Esophagus muscularis mucosa (tissue), 4 donors: ENCODE data around the gene CASS4. TPM values are rescaled to one million over a fixed set of nuclear protein-coding genes. Genes with fewer than 3 reads are reported as not detected.

ENCODE experiments used
- DNase-seq: peaks from one replicate; pipeline ENCODE4 v3.0.0-alpha.2; 2017; ENCODE audit errors: extremely low spot score
- H3K27ac ChIP-seq, 4 donors: fragments of 200-600 bp; sonication (generic); replicated peaks in 1 of 4; 1 replicate in 3 of 4; 2 replicates in 1 of 4; pipeline ENCODE4 v1.5.1; 2016 to 2019; ENCODE audit warnings: mild to moderate bottlenecking in 1 of 4
- H3K27me3 ChIP-seq, 4 donors: fragments of 200-600 bp; sonication (generic); one replicate each; pipeline versions ENCODE4 v1.5.1 to v1.6.0; 2016 to 2019
- H3K36me3 ChIP-seq, 4 donors: fragments of 200-600 bp; sonication (generic); one replicate each; pipeline ENCODE4 v1.5.1; 2016 to 2019
- H3K4me1 ChIP-seq, 4 donors: fragments of 200-600 bp; sonication (generic); one replicate each; pipeline ENCODE4 v1.5.1; 2016 to 2019
- H3K4me3 ChIP-seq, 4 donors: fragments of 200-600 bp; sonication (generic); 1 replicate in 2 of 4; 2 replicates in 2 of 4; pipeline ENCODE4 v1.5.1; 2016 to 2019; ENCODE audit warnings: mild to moderate bottlenecking in 4 of 4, moderate library complexity in 1 of 4
- H3K9me3 ChIP-seq, 4 donors: fragments of 200-600 bp; sonication (generic); 1 replicate in 3 of 4; 2 replicates in 1 of 4; pipeline ENCODE4 v1.5.1; 2016 to 2019
- CTCF ChIP-seq, 3 experiments: fragments of 200-600 bp in 2 of 3; fragments of 450-650 bp in 1 of 3; sonication (generic) in 2 of 3; IDR thresholded peaks; one replicate each; pipeline ENCODE4 v1.5.1; 2017 to 2019; ENCODE audit warnings: antibody characterized with exemption in 3 of 3, mild to moderate bottlenecking in 2 of 3, moderate library complexity in 1 of 3
- EP300 ChIP-seq: sonication (generic); formaldehyde crosslinking; IDR thresholded peaks from one replicate; pipeline ENCODE4 v1.6.1; 2017; ENCODE audit warnings: antibody characterized with exemption
- POLR2A ChIP-seq: fragments of 450-650 bp; IDR thresholded peaks from one replicate; pipeline ENCODE4 v1.6.1; 2017; ENCODE audit warnings: antibody characterized with exemption, moderate library complexity, mild to moderate bottlenecking, low read depth
- POLR2AphosphoS5 ChIP-seq, 2 donors: sonication (generic); formaldehyde crosslinking; IDR thresholded peaks; one replicate each; pipeline ENCODE4 v1.6.1; 2017; ENCODE audit warnings: antibody characterized with exemption in 2 of 2
- WGBS: methylation state at CpG from one replicate; pipeline ENCODE4 v1.1.5; 2018; 5-methylcytosine and 5-hydroxymethylcytosine counted together
- intact Hi-C: fragments of 100-400 bp; cut with DNase I; formaldehyde crosslinking; loops from one replicate; pipeline ENCODE4 v1.15.1; 2023
- total RNA-seq, 4 donors: library from RNA; depleted of rRNA; stranded (reverse); fragments of >200 nt; gene quantifications; one replicate each; pipeline versions ENCODE4 v1.1.0 to v1.2.1, GENCODE V29; 2016

CASS4 gene
- total RNA-seq, 4 donors from 2014 or later, result 3.1 to 8.1 (median 5.4) TPM

- Histone ChIP-seq H3K27ac (no peak overlapping the region), H3K9me3 (no peaks in the 10 kb centered on the region), H3K36me3 (peaks cover 7 to 13% (median 10%) of the 10 kb centered on the region in 4 donors), H3K27me3 (no peaks in the 10 kb centered on the region), H3K4me1 (peaks cover 24 to 38% (median 28%) of the 10 kb centered on the region in 4 donors), H3K4me3 (peak overlapping the region; percentile 74 to 95 (median 85))
- intact Hi-C loops, result no loop called here
- DNase-seq, result peak; percentile 14
- 22% methylated on average over 10 of the region's 10 CpGs for WGBS
- no peak for TF ChIP-seq CTCF (IDR thresholded peaks at IDR 0.05)
- TF ChIP-seq EP300, result no peak
- TF ChIP-seq POLR2A, result no peak
- no peak for TF ChIP-seq POLR2AphosphoS5 (IDR thresholded peaks at IDR 0.05)
These were observed 21.0 kb upstream of the CASS4 start for GRCh38 chr20:56391037-56391436.

- peak overlapping the region; percentile 80 to 94 (median 90) for H3K27ac ChIP-seq
- DNase-seq, result peak; percentile 91
- H3K9me3 ChIP-seq, result no peaks in the 10 kb centered on the region
- H3K4me1 ChIP-seq, result peaks cover 24 to 38% (median 28%) of the 10 kb centered on the region in 4 donors
- 3% methylated on average over 12 of the region's 29 CpGs for WGBS
- H3K27me3 ChIP-seq, result no peaks in the 10 kb centered on the region
- H3K36me3 ChIP-seq, result peaks cover 12 to 18% (median 15%) of the 10 kb centered on the region in 4 donors
- TF ChIP-seq POLR2A (no peak), POLR2AphosphoS5 (IDR thresholded peaks at IDR 0.05) (no peak), CTCF (IDR thresholded peaks at IDR 0.05) (no peak), EP300 (no peak)
- H3K4me3 ChIP-seq, result peak overlapping the region; percentile 74 to 95 (median 85)
- intact Hi-C loops, result loop anchor here (2.0 kb wide), 2 partner anchors 33 to 75 kb away; partner anchors contain the start of gene FAM210B
These were observed 20.4 kb upstream of the CASS4 start for GRCh38 chr20:56391596-56392131.

GRCh38 chr20:56392132-56392880 is 19.8 kb upstream of the CASS4 start, which contains the start of the genes AURKA and CSTF1:
TSS of gene AURKA (minus strand) at chr20:56392215. CDS start at chr20:56388197, 4,018 bp downstream.
TSS of gene CSTF1 (plus strand) at chr20:56392645. CDS start at chr20:56395553, 2,908 bp downstream.
- 1% methylated on average over 25 of the region's 53 CpGs for WGBS
- no peaks in the 10 kb centered on the region for H3K9me3 ChIP-seq
- peak; percentile 100 for DNase-seq
- H3K36me3 ChIP-seq, result peaks cover 18 to 24% (median 21%) of the 10 kb centered on the region in 4 donors
- TF ChIP-seq EP300 (no peak), POLR2AphosphoS5 (IDR thresholded peaks at IDR 0.05) (peak; percentile 87 to 96), CTCF (IDR thresholded peaks at IDR 0.05) (peak in 1 of 3 experiments; percentile 16), POLR2A (no peak)
- H3K4me3 ChIP-seq, result peak within 1 kb of the TSS; percentile 74 to 95 (median 85)
- peaks cover 24 to 38% (median 28%) of the 10 kb centered on the region in 4 donors for H3K4me1 ChIP-seq
- H3K27me3 ChIP-seq, result no peaks in the 10 kb centered on the region
- peak within 1 kb of the TSS; percentile 80 to 94 (median 90) for H3K27ac ChIP-seq
- intact Hi-C loops, result loop anchor here (2.0 kb wide), 2 partner anchors 34 to 74 kb away; partner anchors contain the start of gene FAM210B

- H3K9me3 ChIP-seq, result no peaks in the 10 kb centered on the region
- H3K4me3 ChIP-seq, result peak overlapping the region; percentile 74 to 95 (median 85)
- H3K27ac ChIP-seq, result peak overlapping the region; percentile 80 to 94 (median 90)
- H3K36me3 ChIP-seq, result peaks cover 25 to 31% (median 28%) of the 10 kb centered on the region in 4 donors
- 2% methylated on average over 18 of the region's 18 CpGs for WGBS
- intact Hi-C loops, result loop anchor here (2.0 kb wide), 2 partner anchors 34 to 74 kb away; partner anchors contain the start of gene FAM210B
- TF ChIP-seq POLR2A (no peak), EP300 (no peak), CTCF (IDR thresholded peaks at IDR 0.05) (no peak), POLR2AphosphoS5 (IDR thresholded peaks at IDR 0.05) (no peak)
- DNase-seq, result no peak
- peaks cover 24 to 38% (median 28%) of the 10 kb centered on the region in 4 donors for H3K4me1 ChIP-seq
- H3K27me3 ChIP-seq, result no peaks in the 10 kb centered on the region
These were observed 19.1 kb upstream of the CASS4 start for GRCh38 chr20:56392881-56393482.
